Thyroid gland (tissue), 4 donors: ENCODE measurements around the gene PMEPA1.

Experiments used
- POLR2A ChIP-seq, 2 donors: fragments of 450-650 bp; IDR thresholded peaks; one replicate each; pipeline ENCODE4 v1.6.1; 2017; ENCODE audit warnings: antibody characterized with exemption in 2 of 2, mild to moderate bottlenecking in 2 of 2, moderate library complexity in 1 of 2
- TF ChIP-seq, protein P1 (sequence below), 6 experiments: fragments of 200-600 bp in 3 of 6; fragments of 450-650 bp in 3 of 6; sonication (generic) in 3 of 6; IDR thresholded peaks; one replicate each; pipeline ENCODE4 v1.5.1; 2016 to 2019; ENCODE audit warnings: antibody characterized with exemption in 6 of 6, mild to moderate bottlenecking in 2 of 6, inconsistent platforms in 1 of 6, moderate library complexity in 1 of 6

DNA sequence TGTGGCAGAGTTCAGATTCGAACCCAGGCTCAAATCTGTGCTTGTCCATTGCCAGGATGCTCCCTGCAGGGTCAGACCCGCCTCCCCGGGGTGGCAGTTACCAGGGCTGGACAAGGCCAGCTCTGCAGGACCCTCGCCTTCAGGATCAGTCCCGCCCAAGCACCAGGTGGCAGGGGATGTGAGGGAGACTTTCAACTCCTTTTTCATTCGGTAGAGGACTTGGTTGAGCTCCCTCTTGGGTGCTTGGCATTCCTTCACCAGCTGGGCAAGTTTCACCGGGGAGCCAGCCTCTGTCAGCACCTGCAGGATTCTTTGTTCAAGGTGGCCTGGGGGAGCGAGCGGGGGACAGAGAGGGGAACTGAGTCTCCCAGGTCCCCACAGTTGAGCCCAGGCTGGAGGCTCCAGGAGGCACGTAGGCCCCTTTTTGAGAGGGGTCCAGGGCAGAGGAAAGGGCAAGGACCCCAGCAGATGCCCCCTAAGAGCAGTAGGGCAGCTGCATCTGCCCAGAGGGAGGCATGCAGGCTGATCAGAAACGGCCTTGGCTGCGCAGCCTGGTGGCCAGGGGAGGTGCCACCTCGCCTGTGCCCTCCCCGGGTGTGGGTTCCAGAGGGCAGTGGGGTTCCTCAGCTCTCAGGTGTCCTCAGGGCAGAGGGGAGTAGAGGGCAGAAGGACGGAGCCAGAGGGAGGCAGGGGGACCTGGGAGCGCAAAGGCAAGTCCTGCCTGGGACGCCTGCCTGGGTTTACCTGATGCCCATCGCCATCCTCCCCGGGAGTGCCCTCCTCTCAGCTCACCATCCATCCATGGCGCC lies 93.5 kb downstream of the PMEPA1 start:
- TF ChIP-seq, protein P1, sequence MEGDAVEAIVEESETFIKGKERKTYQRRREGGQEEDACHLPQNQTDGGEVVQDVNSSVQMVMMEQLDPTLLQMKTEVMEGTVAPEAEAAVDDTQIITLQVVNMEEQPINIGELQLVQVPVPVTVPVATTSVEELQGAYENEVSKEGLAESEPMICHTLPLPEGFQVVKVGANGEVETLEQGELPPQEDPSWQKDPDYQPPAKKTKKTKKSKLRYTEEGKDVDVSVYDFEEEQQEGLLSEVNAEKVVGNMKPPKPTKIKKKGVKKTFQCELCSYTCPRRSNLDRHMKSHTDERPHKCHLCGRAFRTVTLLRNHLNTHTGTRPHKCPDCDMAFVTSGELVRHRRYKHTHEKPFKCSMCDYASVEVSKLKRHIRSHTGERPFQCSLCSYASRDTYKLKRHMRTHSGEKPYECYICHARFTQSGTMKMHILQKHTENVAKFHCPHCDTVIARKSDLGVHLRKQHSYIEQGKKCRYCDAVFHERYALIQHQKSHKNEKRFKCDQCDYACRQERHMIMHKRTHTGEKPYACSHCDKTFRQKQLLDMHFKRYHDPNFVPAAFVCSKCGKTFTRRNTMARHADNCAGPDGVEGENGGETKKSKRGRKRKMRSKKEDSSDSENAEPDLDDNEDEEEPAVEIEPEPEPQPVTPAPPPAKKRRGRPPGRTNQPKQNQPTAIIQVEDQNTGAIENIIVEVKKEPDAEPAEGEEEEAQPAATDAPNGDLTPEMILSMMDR (IDR thresholded peaks at IDR 0.05), result no peak
- no peak for TF ChIP-seq POLR2A (IDR thresholded peaks at IDR 0.05)
